NB4 (cell line): ENCODE results near the gene WIPF3.

Source experiments
- MYC ChIP-seq: IDR thresholded peaks from 2 replicates; pipeline ENCODE4 v1.6.1; 2011; ENCODE audit warnings: low read depth, low read length
- POLR2A ChIP-seq: IDR thresholded peaks from 2 replicates; pipeline ENCODE4 v1.6.1; 2011; ENCODE audit warnings: mild to moderate bottlenecking; ENCODE audit not compliant: insufficient read length; ENCODE audit errors: extremely low read depth

DNA sequence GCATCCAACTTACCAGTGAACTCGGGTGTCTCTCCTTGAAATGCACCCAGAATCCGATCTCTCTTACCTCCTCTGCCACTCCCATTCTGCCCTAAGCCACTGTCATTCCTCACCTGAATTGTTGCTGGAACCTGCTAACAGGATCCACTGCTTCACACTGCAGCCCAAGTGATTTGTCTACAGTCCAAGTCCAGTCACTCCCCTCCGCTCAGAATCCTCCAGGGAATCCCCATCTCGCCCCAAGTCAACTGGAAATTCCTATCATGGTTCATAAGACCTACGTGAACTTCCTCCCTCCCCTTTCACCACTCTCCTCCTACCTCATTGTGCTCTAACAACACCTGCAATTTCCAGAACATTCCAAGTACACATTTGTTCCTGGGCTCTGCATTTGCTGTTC is 92.0 kb downstream of the WIPF3 start:
- TF ChIP-seq POLR2A: no peak
- TF ChIP-seq MYC: no peak
